Hindlimb muscle (tissue), 1 donor: ENCODE results near the gene PSMB3. TPM values are rescaled to one million over a fixed set of nuclear protein-coding genes. Genes with fewer than 3 reads are reported as not detected.
"Not testable (repeated sequence)": the region's sequence is repeated elsewhere in the genome, so short reads cannot be mapped to it uniquely, and the experiment has no call there.

Source experiments
- DNase-seq: peaks from one replicate; pipeline ENCODE4 v3.0.0-alpha.2; 2013
- polyA plus RNA-seq: library from polyadenylated mRNA; unstranded; fragments of 120-200 nt; gene quantifications from one replicate; pipeline ENCODE4 v1.2.1, GENCODE V29; 2013; ENCODE audit not compliant: insufficient read length

The PSMB3 gene
- polyA plus RNA-seq, 1 donor, result 67.5 TPM

DNA sequence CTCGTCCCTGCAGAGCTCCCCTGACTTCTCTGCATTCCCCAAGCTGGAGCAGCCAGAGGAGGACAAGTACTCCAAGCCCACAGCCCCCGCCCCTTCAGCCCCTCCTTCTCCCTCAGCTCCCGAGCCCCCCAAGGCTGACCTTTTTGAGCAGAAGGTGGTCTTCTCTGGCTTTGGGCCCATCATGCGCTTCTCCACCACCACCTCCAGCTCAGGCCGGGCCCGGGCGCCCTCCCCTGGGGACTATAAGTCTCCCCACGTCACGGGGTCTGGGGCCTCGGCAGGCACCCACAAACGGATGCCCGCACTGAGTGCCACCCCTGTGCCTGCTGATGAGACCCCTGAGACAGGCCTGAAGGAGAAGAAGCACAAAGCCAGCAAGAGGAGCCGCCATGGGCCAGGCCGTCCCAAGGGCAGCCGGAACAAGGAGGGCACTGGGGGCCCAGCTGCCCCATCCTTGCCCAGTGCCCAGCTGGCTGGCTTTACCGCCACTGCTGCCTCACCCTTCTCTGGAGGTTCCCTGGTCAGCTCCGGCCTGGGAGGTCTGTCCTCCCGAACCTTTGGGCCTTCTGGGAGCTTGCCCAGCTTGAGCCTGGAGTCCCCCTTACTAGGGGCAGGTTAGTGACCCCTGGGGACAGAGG is 36.1 kb upstream of the PSMB3 start:
- no peak for DNase-seq

DNA sequence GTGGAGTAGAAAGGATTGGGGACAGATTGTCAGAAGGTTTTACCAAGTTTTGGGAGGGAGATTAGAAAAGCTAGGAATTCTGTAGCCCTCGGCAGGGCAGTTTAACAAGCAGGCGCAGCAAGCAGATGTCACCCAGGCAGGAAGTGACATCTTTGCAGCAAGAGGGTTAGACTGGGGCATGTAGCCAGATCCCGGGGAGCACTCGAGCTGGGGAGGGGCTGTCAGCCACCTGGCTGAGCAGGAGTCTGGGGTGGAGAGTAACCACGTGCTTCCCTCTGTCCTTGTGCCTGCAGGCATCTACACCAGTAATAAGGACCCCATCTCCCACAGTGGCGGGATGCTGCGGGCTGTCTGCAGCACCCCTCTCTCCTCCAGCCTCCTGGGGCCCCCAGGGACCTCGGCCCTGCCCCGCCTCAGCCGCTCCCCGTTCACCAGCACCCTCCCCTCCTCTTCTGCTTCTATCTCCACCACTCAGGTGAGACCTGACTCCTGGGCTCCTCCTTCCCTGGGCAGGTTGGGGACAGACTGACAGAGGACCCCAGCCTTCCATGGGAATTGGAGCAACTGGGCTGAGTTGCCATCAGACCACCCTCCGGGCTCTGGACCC is 35.3 kb upstream of the PSMB3 start:
- no peak for DNase-seq

DNA sequence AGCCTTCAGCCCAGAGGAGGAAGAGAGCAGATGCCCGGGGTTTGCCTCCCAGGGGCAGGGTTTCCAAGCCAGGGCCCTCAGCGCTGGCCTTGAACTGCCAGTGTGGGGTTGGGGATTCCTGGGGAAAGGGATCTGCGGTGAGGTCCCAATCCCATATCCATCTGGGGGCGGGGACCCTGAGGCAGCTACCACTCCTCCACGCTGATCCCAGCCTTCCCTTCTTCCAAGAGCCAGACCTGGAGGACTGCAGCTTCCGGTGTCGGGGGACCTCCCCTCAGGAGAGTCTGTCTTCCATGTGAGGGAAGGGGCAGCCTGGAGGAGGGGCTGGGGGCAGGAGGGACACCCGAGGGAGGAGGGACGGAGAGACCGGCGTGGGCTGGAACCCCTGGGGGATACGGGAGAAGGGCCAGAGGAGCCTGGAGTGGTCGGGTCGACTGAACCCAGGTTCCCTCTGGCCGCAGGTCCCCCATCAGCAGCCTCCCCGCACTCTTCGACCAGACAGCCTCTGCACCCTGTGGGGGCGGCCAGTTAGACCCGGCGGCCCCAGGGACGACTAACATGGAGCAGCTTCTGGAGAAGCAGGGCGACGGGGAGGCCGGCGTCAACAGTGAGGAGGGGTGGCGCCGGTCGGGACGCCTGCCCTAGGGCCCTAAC is 33.1 kb upstream of the PSMB3 start:
- no peak for DNase-seq

DNA sequence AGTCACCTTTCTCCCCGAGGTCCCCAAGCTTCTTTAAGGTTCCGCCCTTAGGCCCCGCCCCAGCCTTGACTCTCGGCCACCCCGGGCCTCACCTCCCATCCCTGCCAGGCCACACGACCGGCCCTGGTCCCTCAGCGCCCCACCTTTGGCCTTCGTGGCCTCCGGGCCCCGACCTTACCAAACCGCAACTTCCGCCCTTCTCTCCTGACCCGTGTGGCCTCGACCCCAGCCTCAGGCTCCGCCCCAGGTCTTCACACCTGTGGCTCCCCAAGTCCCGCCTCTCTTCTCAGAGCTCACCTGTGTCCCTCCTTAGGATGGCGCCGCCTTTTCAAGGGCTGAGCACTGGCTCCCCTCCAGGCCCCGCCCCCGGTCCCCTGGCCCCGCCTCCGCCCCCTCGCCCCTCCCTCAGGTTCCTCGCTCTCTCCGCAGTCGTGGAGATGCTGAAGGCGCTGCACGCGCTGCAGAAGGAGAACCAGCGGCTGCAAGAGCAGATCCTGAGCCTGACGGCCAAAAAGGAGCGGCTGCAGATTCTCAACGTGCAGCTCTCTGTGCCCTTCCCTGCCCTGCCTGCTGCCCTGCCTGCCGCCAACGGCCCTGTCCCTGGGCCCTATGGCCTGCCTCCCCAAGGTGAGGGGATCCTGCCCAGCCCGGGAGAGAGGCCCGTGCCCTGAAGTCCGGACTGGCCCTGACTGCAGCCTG is 32.4 kb upstream of the PSMB3 start:
- no peak for DNase-seq

DNA sequence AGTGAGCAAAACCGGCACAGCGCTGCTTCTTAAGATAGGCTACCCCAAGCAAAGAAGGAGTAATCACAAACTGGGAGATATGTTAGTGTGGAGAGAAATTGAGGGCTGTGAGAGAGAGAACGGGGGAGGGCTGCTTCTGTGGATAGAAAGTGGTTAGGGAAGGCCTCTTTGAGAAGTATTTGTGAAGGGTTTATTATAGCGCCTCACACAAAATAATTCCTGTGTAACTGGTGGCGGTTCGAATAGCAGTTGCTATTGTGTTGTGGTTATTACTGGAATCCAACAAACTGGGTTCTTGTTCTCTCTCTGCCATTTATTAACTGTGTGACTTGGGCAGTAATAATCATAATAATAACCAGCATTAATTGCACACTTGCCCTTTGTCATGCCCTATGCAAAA is 31.6 kb upstream of the PSMB3 start:
- DNase-seq, result no peak

DNA sequence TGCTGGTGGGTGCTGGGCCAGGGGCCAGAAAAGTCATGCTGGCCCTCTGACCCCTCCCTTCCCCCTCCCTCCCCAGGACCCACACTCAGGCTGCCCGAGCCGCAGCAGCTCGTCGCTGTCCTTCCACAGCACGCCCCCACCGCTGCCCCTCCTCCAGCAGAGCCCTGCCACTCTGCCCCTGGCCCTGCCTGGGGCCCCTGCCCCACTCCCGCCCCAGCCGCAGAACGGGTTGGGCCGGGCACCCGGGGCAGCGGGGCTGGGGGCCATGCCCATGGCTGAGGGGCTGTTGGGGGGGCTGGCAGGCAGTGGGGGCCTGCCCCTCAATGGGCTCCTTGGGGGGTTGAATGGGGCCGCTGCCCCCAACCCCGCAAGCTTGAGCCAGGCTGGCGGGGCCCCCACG is 30.7 kb upstream of the PSMB3 start:
- DNase-seq, result no peak

DNA sequence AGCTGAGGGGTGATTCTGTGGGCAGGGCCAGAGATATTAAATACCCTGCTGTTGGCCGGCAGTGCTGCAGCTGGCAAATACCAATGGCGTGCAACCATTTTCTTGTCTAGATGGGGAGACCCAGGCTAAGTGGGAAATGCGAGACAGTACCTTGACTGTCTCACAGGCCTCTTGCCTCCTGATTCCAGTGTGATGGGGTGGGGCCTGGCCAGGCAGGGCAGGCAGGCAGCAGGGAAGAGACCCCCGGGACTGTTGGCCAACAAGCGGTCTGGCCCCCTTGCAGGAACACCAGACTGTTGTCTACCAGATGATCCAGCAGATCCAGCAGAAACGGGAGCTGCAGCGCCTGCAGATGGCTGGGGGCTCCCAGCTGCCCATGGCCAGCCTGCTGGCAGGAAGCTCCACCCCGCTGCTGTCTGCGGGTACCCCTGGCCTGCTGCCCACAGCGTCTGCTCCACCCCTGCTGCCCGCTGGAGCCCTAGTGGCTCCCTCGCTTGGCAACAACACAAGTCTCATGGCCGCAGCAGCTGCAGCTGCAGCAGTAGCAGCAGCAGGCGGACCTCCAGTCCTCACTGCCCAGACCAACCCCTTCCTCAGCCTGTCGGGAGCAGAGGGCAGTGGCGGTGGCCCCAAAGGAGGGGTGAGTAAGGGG is 28.1 kb upstream of the PSMB3 start:
- DNase-seq, result no peak

DNA sequence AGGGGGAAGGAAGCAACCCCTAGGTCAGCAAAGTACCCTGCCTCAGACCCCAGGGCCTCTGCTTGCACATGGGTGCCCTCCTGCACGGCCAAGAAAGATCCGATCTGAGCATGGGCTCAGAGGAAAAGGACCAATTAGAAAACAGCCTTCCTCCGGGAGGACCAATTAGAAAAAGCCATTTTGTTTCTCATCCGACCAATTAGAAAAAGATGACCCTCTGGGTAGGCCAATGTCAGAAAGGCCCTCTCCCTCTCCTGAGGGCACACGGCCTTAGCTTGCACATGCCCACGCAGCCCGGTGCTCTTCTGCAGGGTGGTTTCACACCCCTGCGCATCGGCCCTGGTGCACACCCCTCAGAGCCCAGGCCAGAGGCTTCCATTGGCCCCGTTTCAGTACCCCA is 27.5 kb upstream of the PSMB3 start:
- DNase-seq, result no peak

DNA sequence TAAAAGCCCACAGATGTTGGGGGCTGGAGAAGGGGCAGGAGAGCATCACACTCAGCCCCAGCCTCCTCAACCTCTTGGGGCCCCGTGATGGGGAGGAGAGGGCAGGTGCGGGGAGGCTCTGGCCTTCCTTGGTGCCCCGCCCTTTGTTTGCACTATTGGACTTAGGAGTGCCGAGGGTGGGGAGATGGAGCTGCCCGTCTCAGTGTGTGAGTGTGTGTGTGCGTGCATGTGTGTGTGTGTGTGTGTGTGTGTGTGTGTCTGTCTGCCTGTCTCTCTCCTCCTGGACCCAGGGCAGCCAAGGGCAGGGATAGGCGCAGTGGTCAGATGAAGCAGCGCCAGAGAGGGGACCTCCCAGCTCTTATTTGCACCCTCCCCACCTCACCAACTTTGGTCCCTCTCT is 26.4 kb upstream of the PSMB3 start:
- not testable (repeated sequence) for DNase-seq

DNA sequence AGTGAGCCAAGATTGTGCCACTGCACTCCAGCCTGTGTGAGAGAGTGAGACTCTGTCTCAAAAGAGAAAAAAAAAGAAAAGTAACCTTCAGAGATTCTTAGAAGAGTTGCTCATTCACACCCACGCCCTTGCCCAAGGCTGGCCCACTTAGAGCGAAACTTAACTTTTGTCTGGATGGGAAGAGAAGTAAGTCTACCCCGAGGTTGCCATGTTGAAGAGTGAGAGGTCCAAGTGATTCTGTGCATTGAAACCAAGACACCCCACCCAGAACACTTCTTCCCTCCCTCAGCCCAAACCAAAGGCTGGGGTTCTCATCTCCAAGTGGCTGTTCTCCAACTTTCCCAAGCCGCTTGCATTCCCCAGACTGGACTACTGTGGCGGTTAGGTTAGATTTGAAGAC is 24.8 kb upstream of the PSMB3 start:
- DNase-seq, result no peak

DNA sequence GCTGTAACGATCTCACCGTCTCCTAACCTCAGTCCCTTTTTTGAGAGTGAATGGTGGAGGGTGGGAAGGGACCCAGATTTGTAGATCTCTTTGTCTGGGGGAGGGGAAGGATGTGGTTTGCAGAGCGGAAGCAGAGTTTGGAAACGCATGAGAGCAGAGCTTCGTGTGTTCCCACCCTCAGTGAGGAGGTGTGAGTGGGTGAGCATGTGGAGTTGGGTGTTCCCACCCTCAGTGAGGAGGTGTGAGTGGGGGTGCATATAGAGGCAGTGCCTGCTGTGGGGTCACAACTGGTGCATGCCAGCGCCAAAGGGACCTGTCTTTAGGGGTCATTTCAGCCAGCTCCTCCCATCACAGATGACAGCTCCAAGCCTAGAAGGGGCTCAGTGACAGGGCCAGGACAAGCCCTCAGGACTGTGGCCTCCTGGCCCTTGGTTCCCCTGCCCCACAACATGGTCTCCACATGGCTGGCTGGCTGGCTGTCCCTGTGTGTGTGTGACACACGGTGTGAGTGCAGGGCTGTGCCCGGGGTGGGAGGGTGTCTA is 24.2 kb upstream of the PSMB3 start:
- no peak for DNase-seq

DNA sequence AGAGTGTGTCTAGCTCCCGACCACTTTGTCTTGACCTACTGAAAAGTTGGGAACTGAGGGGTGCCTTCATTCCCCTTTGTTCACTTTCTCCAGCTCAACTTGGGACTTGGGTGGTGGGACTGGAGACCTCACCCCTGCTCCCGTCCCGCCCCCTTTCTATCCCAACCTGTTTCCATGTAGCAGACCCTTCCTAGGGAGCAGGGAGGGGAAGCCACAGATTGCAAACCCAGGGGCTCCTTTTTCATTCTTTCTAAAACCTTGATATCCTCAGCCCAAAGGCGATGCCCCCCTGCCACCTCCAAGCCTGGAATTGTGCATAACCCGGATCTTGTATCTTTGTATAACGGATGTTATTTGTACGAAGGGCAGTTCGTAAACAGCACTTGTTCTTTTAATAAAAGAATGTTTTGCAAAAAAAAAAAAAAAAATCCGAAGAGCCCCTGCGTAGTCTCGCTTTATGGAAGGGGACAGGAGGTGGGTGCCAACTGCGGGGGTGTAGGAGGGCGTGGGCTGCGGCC is 23.1 kb upstream of the PSMB3 start:
- no peak for DNase-seq

DNA sequence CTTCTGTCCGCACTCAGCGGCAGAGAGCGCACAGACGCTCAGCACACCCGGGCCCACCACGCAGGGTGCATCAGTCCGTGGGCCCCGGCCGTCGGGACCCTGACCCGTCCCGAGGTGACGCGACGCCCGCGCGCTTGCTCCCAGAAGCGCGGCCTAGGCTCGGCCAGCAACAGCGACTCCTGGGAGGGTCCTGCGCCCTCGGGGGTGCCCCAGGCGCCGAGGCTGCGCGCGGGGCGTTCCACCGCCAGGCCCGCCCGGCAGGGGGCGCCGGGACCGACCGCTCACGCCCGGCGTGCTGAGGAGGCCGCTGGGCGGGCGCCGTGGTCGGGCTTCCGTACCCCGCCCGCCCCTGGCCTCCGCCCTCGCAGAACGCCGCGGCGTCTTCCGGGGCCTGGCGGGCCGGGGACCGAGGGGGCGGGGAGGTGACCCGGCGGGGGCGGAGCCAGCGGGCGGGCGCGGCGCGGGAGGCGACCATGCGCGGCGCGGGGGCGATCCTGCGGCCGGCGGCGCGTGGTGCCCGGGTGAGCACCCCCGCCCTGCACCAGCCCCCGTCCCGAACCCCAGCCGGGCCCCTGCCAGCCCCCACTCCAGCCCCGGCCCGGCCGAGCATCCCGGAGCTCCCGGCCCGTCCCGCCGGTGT is 22.5 kb upstream of the PSMB3 start, which contains the start of gene CISD3:
TSS of gene CISD3 (plus strand) at position 456 of the 640 bp plus-strand sequence. CDS start at position 474, 18 bp downstream.
- DNase-seq, result peak; percentile 90

DNA sequence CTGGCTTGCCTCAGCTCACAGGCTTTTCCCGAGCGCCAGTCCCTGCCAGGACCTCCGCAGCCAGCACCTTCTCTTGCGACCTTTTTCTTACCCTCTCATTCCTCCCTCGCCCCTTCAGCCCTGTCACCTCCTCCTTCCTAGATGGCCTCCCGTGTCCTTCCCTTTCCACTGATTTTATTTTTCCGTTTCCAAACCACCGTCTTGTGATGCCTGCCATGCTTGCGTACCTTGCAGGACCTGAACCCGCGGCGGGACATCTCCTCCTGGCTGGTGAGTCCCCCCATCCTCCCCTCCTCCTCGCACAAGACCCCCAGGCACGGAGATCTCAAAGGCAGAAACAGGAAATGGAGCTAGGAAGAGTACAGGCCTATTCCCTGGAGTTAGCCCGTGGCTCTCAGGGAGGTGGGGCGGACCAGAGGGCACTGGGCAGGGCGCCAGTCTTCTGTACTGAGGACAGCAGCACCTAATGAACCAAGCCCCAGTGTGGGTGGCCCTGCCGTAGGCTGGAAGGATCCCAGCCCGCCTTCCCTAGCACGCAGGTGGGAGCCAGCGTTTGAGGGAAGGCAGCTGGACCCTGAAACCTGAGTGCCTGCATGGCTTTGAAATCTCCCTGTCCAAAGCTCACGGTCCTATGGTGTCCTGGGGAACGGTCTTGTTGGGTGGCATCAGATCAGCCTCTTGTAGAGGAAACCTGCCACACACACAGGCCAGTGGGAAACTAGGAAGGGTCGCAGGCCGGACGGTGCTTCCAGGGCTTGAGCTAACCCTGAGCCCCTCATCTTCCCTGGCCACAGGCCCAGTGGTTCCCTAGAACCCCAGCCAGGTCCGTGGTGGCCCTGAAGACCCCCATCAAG is 21.8 kb upstream of the PSMB3 start:
- no peak for DNase-seq

DNA sequence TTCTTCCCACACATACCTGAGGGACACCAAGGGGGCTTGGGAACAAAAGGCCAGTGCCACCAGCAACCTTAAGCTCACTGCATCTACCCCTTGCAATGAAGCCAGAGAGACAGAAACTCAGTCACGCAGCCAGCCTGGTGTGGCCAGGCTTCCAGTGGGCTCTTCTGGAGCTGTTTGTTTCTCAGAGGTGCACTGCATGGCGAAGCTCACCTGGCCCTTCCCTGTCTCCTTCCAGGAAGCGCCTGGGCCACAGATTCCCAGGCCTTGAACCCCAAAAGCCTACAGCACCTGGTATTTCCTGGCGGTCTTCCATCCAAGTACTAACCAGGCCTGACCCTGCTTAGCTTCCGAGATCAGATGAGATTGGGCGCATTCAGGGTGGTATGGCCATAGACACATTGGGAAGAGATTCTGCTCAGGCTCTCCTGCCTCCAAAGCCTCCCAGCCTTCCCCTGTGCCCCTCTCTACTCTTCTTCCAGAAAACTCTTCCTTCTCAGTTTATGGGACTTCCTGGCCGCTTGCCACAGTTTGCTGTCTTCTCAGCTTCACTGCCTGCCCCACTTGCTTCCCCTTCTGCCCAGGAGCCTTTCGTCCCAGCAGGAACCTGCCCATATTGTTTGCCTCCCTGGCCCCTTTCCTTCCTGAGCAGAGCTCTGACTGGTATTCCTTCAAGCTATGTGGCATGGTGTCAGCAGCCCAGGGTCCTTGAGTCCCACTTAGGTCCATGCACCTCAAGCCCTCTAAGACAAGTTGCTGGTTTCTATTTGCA is 20.8 kb upstream of the PSMB3 start:
- no peak for DNase-seq

DNA sequence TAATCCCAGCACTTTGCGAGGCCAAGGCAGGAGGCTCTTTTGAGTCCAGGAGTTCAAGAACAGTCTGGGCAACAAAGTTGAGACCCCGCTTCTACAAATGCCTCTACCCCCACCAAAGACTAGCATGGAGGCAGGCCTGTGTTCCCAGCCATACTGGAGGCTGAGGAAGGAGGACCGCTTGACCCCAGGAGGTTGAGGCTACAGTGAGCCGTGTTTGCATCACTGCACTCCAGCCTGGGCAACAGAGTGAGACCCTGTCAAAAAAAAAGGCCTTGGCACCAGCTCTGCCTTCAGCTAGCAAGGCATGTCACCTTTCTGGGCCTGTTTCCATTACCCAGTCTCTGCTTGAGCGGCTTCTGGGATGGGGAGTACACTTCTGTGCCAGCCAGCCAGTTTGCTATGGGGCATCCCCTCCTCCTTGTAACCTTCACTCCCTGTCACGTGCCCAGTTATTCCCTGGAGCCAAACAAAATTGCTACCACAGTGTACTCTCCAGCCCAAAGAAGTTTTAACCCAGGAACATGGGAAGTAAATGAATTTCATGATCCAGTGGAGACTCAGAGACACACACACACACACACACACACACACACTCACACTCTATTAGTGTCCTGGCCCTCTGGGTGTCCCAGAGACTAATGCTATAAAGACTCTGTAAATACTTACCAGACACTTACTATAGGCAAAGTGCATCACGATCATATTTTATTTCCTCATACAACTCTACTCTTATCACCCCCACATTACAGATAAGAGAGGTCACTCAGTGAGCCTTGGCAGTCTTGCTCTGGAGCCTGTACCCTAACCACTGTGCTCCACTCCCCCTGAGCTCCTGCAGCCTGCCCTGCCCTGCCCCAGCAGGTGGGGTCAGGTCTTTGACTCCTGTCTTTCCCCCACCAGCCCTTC is 19.9 kb upstream of the PSMB3 start:
- no peak for DNase-seq

DNA sequence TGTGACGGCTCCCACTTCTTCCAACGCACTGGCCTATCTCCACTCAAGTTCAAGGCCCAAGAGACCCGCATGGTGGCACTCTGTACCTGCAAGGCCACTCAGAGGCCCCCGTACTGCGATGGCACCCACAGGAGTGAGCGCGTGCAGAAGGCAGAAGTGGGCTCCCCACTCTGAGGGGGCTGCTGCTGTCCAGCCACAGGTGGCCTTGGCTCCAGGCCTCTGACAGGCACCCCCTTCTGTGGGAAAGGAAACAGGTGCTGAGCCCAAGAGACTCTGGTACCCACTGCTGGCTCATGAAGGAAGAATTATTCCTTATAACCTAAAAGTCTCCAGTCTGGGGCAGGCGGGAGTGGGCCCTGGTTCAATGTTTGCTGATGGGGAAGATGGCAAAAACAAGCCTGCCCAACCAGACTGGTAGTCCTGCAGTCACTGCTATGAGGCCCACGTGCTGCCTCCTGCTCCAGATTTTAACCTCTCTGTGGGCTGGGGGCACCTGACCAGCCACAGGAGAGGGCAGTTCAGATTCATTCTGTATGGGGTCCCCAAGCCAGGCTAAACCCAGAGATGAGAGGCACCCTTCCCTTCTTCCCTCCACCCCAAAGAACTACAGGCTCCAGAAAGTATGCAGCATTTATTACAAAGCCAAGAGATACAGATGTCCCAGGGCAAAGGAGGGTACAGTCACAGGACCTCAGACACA is 19.1 kb upstream of the PSMB3 start:
- no peak for DNase-seq
